ENCODE measurements around the gene MSANTD7.
"Not testable (repeated sequence)": the region's sequence is repeated elsewhere in the genome, so short reads cannot be mapped to it uniquely, and the experiment has no call there.

Gene MSANTD7

DNA sequence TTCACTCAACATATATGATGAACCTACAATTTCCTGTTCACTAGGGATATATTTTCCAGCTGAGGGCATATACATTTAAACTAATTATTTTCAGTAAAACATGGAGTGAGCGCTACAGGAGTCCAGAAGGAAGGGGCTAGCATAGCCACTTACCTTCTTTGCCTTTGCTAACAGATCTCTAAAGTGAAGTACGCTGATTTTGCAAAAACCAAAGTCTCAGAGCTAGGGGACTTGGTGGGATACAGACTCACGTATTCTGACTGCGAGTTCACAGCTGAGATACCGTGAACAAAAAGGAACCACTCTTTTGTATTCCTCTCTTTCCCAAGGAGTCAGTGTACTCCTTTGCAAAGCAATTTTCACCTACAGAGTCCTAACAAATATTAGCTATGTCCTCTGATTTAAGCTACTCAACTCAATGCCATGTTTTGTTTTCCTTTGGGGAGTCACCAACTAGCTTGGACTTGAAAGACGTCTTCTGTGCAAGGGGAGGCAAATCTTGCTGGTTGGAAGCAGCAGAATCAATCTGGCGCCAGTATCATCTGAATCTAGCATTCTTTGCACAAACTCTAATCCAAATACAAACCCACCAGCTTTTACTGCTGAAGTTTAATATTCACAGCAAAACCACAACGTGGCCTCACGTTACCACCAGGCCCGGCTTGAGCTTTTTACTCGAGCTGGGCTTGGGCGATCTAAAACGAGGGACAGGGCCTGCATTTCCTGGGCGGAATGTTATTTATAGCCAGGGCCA is 926 bp upstream of the MSANTD7 start:
- DNase-seq, result no peak

DNA sequence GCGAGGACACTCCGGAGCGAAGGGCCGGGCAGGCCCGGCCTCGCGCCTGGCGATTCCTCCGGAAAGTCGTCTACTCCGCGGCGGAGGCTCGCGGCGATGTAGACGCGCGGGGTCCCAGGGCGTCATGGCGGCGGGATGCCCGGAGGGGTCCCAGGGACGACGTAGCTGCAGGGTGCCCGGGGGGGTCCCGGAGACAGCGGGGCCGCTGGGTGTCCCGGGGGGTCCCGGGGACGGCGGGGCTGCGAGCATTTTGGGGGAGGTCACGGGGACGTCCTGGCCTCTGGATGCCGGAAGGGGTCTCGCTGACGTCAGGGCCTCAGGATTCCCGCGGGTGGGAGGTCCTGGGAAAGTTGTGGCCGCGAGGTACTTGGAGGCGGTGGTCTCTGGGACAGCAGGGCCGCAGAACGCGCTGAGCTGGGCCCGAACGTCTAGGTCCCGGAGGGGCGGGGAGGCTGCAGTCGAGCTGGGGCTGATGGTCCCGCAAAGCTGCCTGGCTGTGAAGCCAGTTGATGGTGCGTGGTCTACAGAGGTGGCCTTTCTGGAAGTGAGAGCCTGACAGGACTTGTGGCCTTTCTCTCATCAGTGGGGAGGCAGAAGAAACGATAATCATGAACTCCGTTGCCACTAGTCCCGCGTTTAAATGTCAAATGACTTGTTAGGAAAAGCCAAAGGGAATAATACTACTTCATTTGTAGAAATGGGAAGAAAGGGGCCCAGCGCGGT is 637 bp downstream of the MSANTD7 start:
- DNase-seq, result peak in 15 of 58 donors; percentile 3 to 48 (median 18)

DNA sequence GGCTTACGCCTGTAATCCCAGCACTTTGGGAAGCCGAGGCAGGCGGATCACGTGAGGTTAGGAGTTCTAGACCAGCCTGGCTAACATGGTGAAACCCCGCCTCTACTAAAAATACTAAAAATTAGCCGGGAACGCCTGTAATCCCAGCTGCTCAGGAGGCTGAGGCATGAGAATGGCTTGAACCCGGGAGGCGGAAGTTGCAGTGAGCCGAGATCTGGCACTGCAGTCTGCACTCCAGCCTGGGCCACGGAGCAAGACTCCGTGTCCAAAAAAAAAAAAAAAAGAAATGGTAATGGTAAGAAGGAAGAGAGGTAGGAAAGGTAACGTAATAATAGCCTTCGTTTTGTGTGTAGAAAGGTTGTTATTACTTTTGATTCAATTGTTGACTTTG is 1.2 kb downstream of the MSANTD7 start:
- DNase-seq, result no peak

DNA sequence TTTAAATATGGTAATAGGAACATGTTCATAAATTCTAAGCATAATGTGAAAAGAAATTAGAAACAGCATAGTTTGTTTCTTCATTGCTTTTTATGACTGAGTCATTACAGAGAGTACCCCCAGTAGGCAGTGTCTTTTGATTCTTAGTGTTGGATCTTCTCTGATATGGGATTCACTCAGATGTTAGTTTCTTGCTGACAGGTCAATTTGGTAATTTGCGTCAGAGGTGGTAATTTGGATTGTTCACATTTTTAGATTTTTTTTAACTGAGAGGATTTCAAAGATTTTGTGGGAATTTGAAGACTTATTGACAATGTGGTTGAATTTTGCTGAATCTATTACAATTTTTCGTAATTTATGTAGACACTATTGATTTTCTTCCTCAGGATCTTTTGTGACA is 2.1 kb downstream of the MSANTD7 start:
- DNase-seq, result no peak

DNA sequence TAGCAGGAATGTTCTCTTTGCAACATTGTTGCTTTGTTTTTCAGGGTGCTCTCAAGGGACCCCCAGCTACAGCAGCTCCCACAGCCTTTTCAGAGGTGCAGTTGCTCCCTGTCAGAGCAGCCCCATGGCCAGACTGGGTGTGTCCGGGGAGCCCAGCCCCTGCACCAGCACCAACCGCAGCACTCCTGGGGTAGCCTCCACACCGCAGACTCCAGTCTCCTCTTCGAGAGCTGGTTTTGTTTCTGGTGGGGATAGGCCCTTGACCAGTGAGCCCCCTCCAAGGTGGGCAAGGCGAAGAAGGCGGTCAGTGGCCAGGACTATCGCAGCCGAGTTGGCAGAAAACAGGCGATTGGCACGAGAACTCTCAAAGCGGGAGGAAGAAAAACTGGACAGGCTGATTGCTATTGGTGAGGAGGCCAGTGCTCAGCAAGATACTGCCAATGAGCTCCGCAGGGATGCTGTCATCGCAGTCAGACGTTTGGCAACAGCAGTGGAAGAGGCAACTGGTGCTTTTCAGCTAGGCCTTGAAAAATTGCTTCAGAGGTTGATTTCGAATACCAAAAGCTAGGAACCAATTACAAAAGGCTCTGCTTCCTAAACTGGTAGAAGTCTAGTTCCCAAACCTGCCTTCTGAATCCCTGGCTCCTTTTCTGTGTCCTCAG is 5.4 kb downstream of the MSANTD7 start:
- no peak for DNase-seq

DNA sequence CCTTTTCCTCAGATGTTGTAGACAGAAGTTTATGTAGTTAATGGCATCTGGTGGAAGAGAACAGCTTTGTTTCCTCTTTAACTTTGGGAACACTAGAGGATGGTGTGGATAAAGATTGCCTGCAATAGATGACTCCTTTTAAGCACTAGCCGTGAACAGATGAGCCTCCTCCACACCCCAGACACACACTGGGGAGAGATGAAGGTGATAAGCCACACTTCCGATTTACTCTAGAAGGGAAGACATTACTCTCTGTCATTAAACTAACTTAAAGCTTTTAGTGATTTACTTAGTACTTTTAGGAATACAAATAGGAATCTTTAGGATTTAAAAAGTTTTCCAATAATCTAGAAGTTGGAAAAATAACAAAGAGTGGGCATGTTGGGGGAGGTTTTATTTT is 6.8 kb downstream of the MSANTD7 start:
- DNase-seq, result peak in 1 of 58 donors; percentile 3

DNA sequence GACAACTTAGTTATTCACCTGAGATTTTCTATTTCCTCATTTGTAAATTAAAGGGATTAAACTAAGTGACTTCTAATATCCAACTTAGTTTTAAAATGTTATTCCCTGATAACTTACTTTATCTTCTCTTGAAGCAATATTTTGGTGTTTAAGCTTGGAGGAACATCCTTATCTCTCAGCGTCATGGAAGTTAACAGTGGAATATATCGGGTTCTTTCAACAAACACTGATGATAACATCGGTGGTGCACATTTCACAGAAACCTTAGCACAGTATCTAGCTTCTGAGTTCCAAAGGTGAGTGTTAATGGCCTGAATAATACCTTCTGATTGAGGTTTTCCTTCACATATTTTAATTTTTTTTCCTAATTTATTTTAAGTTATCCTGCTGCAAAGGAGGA is 14.1 kb downstream of the MSANTD7 start:
- no peak for DNase-seq

DNA sequence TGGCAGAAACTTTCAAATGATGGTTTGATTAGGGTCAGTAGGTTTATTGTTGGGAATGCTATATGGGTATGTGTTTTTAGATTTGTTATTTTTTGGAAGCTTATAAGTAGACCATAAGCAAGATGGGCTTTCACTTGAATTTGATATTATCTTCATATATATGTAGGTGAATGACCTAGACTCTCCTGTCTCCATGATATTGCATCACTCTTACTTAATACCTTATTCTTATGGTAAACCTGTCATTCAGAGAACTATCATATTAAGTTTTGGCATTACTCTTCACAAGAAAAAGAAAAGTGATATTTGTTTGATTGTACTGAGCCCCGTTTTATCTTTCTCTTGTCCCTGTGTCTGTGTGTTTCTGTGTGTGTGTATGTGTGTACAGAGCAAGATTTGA is 17.3 kb downstream of the MSANTD7 start:
- no peak for DNase-seq

DNA sequence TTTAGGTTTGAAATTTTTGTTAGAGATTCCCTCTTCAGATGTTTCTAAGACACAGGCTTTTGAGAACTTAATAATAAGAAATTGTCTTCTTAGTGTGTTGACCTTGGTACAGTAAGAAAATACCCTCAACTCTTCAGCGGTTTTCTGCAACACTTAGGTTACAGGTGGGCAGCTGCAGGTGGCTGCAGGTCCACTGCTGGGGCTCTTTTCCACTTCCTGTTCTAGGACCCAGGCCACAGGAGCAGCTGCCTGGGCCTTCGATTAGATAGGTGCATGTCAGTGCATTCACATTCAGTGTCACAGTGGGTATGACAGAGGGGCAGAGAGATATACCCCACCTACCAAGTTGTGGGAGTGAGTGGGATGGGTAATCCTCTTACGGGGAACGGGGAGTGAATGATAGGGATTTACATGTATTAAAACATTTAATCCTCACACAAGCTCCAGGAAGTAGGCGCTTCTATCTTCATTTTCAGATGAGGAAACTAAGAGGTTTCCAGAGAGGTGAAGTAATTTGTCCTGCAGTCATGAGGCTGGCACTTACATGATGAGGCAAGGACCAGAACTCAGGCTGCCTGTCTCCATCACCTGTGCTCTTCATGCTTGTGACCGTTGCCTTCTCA is 20.3 kb downstream of the MSANTD7 start:
- DNase-seq, result no peak

DNA sequence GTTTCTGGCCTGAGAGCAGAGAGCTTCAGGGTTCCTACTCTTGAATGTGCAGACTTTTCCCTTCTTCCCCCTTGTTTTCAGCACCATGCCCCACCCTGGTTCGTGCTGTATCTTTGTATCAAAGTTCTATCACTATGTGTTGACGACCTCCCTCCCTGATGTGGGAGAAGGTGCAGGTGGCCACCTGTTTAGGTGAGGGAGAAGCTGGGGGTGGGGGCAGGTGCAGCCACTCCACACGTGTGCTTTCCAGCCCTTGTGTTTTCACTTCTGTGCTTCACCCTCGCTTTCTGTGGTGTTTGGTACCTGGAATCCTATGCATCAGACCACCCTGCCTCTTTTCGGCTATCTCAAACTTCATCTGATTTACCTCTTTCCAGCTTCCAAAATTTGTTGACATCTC is 20.9 kb downstream of the MSANTD7 start:
- DNase-seq, result no peak

DNA sequence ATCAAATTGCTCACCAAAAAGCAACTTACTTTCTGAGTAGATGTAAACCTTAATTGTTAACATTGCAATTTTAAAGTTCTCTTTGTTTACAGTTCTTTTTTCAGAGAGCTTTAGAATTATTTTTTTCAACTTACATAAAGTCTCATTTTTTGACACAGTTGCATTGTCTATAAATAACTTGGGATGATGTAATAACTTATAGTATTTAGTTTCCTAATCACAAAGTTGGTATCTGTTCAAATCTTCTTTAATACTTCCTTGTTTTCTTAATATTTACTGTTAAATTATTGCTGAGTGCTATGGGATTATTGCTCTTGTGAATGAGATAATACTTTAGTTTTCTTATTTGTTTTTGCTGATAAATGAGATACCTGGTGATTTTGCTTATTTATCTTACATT is 21.7 kb downstream of the MSANTD7 start:
- DNase-seq, result no peak

DNA sequence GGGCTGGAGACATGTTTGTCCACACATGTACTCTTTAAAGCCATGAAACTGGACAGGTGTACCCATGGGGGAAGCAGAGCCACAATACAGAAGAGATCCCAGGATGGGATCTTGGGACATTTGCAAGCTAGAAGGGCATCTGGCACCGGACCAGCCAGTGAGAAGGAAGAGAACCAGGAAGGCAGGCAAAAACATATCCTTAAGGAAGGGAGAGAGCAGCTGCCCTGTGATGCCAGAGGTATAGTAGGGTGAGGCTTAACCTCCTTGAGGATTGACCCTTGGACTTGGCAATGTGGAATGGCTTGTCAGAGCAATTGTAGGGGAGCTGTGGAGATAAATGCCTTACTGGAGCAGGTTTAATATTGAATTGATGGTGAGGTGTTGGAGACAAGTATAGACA is 22.7 kb downstream of the MSANTD7 start:
- DNase-seq, result no peak

DNA sequence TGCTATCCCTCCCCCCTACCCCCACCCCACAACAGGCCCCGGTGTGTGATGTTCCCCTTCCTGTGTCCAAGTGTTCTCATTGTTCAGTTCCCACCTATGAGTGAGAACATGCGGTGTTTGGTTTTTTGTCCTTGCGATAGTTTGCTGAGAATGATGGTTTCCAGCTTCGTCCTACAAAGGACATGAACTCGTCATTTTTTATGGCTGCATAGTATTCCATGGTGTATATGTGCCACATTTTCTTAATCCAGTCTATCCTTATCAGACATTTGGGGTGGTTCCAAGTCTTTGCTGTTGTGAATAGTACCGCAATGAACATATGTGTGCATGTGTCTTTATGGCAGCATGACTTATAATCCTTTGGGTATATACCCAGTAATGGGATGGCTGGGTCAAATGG is 26.4 kb downstream of the MSANTD7 start:
- DNase-seq, result not testable (repeated sequence)

DNA sequence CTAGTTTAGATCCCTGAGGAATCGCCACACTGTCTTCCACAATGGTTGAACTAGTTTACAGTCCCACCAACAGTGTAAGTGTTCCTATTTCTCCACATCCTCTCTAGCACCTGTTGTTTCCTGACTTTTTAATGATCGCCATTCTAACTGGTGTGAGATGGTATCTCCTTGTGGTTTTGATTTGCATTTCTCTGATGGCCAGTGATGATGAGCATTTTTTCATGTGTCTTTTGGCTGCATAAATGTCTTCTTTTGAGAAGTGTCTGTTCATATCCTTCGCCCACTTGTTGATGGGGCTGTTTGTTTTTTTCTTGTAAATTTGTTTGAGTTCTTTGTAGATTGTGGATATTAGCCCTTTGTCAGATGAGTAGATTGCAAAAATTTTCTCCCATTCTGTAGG is 26.8 kb downstream of the MSANTD7 start:
- DNase-seq, result not testable (repeated sequence)

DNA sequence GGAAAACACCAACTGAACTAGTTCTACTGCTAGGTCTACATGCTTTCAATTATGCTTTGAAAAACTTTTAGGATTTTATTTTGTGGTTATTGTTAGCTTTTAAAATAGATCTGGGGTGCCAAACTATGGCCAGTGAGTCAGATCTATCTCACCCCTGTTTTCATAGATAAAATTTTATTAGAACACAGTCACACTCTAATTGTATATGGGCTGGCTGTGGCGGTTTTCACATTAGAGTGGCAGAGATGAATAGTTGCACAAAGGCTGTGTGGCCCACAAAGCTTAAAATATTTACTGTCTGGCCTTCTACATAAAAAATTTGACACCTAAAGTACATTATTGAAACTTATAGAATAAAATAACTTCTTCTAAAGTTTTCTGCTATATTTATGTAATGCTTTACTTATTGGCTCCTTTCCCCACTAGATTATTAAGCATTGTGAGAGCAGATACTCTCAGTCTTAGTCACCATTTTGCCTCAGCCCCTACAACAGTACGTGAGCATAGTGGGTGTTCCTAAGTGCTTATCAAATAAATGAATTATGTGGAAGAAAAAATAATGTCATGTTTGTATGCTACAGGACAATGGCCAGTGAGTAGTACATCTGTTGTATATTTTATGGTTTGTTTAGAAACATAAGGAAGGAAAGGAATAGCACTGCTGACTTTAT is 35.1 kb downstream of the MSANTD7 start:
- no peak for DNase-seq

DNA sequence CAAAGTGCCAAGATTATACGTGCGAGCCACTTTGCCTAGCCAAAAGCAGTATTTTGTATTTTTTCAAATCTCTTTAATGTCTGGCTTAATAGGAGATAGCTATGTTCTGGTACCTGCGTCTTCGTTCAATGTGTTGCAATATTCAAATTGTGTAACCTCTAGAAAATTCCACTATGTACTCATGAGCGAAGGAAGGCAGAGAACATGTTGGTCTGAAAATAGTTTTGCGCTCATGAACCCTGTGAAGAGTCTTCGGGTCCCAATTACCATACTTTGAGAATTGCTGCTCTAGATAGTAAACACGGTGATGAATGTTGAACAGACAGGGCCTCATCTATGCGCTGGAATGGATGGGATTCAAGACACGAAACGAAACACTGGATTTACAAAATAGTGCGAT is 37.8 kb downstream of the MSANTD7 start:
- DNase-seq, result no peak

DNA sequence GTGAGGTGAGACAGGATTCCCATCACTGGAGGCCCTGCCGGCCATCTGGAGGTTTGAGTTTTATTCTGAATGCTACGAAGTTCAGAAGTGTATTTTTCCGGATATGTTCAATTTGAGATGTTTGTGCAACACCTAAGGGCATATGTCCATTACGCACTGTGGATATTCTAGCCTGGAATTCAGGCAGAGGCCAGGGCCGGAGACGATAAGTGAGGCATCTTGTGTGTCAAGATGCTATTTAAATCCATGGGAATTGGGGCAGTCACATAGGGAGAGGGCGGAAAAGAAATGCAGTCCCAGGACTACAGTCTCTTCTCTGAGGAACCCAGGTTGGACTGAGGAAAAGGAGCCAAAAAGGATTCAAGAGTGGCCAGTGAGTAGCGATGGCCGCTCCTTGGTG is 38.7 kb downstream of the MSANTD7 start:
- peak in 1 of 58 donors; percentile 3 for DNase-seq

DNA sequence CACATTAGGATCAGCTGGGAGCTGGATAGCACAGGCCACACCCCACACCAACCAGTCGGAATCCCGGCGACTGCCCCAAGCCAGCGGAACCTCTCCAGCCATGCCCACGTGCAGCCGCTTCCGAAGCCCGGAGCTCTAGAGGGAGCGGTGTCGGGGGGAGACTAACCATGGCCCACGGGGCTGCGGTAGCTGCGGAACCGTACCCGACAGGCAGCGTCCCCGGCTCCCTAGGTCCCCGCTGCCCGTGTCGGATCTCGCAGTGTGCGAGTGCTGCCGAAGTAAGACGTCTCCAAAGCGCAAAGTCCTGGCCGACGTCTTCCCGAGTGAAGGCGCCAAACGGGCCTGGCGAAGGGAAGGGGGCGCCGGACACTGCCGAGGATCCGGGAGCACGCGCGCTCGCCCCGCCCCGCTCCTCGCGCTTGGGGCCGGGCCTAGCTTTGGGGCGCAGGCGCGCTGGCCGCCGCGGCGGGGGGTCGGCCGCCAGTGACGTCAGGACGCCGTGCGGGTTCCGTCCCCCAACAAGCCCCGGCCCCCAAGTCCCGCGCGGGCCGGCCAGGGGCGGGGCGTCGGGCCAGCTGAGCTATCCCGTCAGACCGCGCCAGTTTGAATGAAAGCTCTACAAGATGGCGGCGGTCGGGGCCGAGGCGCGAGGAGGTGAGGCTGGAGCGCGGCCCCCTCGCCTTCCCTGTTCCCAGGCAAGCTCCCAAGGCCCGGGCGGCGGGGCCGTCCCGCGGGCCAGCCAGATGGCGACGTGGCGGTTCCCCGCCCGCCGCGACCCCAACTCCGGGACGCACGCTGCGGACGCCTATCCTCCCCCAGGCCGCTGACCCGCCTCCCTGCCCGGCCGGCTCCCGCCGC is 40.4 kb downstream of the MSANTD7 start, which contains the start of gene SUV39H2:
SUV39H2 (plus strand) TSS at position 601 of the 858 bp plus-strand sequence; CDS start at position 624, 23 bp downstream.
- peak; percentile 30 to 97 (median 92) for DNase-seq

DNA sequence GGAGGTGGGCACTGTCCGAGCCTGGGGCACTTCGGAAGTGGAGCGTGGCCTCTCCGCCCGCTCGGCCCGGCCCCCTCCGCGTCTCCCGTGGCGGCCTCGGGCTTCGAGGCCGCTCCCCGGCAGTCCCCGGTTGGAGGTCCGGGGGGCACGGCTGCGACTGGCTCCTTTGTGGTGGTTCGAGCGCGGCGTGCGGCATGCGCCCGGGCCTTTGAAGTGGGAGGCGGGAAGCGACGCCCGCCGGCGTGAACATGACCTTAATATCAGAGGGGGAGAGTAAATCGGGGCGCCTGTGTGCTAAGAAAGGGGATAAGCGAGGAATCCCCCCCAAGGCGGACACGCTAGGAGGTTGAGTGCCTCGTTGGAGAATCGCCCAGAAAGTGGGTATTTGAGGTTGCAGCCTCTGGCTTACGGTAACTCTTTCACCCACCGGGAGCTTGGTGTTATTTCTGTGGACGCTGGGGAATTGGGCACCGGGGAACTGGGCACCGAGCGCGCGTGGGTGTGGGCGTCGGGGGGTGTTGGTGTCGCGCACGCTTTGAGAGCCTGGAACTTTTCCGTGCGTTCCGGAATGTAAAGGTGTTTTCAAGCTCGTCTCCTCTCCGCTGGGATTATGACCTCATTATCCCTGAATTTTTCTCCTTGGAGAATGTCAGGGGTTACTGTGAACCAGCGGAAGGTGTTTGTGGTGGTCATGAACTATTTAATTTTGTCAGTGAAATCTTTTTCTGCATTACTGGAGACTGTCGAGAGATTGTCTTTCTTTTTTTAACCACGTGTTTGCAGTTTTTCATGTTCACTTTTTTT is 41.2 kb downstream of the MSANTD7 start:
- DNase-seq, result peak in 16 of 58 donors; percentile 11 to 52 (median 33)

DNA sequence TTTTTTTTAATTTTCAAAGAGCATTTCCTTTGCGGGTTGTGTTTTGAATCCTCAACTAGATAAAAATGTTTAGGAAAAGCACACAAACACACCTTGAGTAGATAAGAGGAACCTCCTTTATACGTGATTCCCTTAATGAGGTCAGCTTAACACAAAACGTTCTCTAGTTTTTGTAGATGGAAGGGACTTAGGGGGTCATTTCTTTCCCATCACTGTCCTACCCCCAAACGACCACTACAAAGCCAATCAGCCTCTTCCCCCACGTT is 41.8 kb downstream of the MSANTD7 start:
- no peak for DNase-seq
